GM20000 (cell line): Measurements from ENCODE around the gene DCANP1.

Source experiments
- DNase-seq: peaks from one replicate; pipeline ENCODE4 v3.0.0; 2012; ENCODE audit warnings: low spot score
- CTCF ChIP-seq: IDR thresholded peaks from 2 replicates; pipeline ENCODE4 v1.5.1; 2012; ENCODE audit warnings: mild to moderate bottlenecking, control low read depth; ENCODE audit errors: extremely low read depth, missing control alignments

Gene DCANP1

DNA sequence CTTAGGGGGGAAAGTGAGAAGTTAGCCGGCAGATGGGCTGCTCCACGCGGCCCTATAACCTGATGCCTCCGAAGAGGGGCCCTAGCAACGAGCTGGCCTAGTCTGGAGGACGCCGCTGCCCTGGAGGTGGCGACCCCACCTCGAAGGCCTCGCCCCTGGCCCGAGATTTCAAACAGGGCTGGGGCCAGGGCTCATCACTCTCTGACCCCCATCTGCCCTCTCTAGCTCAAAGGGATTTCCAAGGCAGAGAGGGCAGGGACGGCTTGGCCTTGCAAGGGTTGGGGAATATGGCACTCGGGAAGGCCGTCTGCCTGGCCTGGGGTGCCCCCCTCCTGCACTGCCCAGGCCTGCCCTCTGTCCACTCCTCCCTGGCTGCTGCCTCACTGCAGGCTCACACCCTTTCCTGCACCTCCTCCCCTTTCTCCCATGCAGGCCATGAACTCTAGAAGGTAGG is 30.5 kb upstream of the DCANP1 start:
- TF ChIP-seq CTCF: no peak
- no peak for DNase-seq

DNA sequence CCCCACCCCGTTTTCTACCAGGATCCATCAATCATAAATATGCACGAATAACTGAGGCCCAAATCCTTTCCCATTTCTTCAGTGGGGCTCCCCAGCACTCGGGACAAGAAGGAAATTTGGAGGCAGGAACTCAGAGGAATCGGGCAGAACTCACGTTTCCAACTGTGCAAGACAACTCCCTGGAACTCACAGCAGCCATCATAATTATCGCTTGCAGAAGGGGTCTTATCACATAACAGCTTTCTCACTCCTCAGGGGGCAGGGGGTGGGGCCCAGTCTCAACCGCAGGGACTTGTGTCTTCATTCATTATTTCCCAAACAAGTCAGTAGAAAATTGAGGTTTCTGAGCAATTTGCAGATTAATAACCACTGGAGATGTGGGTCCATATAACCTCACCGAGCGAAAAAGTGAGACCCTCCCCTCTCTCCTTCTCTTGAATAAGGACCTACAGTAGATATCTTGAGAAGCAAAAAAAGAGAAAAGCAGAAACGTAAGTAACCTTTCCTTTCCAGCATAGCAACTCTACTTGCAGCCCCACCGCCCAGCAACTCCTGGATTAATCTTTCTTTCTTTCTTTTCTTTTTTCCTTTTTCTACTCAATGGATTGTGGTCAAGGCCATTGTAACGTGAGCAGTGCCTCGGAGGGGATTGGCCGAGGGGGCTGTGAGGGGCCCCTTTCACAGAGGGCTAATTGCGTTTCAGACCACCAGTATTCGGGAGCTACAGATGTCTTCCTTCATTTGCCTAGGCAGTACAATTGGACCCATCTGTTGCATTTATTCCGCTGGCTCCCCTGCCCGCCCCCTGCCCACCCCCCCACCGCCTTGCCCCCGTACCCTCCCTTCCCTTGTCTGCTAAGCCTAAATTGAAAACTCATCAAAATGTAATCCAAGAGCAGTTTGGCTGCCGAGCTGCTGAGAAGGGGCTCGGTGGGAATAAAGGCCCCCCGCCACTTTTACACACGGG is 29.8 kb upstream of the DCANP1 start:
- no peak for DNase-seq
- no peak for TF ChIP-seq CTCF

DNA sequence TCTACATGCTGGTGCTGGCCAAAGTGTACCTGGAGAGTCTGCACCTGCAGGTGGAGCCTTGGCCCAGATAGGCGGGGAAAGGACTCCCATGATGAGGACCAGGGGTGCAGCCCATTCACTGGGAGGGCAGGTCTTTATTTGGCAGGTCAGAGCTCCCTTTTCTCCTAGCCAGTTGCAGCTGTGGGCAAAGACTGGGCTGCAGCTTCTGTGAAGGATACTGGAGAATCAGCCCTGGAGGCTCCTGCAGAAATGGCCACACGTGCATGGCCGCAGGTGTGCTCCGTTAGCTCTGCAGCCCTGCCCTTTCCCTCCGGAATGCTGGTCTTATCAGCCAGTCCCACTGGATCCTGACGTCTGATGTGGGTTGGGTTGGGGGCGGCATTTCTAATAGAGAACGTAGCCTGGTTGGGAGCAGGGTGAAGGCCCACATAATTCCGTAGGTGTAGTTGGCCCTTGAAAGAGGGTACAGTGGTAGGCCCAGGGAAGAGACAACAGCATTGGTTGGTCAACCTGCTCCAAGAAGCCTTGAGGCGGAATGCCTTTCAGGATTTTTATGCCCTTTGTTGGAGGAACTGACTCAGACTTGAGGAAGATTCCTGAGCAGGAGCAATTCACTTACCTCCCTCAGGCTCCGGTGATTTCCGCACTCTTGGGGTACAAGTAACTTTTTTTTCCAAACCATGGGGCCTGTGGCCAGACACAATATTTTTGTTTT is 27.0 kb upstream of the DCANP1 start:
- DNase-seq: no peak
- no peak for TF ChIP-seq CTCF

DNA sequence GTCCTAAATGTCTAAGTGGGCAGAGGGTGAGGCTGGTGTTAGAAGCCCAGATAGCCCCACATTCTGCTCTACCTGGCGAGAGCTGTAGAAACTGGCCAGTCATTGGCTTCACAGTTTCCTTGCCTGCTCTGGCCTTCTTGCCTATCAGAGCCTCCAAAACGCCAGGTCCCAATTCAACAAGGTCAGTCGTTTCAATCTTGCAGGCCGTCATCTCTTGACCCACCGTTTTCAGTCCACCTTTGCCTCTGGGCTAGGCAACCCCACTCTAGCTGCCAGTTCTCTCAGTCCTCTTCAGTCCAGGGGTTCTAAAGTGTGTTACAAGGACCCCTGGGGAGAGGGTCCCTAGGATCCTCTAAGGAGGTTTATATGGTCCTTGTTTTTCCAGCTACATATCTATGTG is 25.0 kb upstream of the DCANP1 start:
- TF ChIP-seq CTCF: no peak
- no peak for DNase-seq

GRCh38 chr5:135471726-135472125 is 24.6 kb upstream of the DCANP1 start:
- no peak for DNase-seq
- no peak for TF ChIP-seq CTCF

DNA sequence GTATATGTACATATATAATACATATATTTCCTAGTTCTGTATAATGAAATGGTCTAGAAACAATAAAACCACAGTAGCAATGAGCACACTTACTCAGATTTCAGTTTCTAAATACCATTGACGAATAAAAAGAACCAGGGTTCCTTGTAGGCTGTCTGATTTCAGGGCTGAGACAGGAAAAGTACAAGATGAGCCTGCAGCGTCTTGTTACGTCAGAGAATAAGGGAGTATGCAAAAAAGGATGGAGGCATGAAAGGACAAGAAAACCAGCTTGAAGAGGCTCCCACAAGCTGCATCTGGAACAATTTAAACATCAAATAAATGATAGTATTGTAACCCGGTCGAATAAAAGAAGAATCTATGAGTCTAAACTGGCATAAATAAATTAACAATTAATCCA is 22.8 kb upstream of the DCANP1 start:
- no peak for DNase-seq
- no peak for TF ChIP-seq CTCF

- DNase-seq: no peak
- TF ChIP-seq CTCF: no peak
Measured at GRCh38 chr5:135468541-135468940, 21.4 kb upstream of the DCANP1 start.
